Measurements from ENCODE around the gene HPGDS. TPM values are rescaled to one million over a fixed set of nuclear protein-coding genes. Genes with fewer than 3 reads are reported as not detected.
"Not testable (repeated sequence)": the region's sequence is repeated elsewhere in the genome, so short reads cannot be mapped to it uniquely, and the experiment has no call there.

Gene HPGDS
- total and polyA plus RNA-seq, 8 donors = 0.16 to 2.9 (median 0.54) TPM

DNA sequence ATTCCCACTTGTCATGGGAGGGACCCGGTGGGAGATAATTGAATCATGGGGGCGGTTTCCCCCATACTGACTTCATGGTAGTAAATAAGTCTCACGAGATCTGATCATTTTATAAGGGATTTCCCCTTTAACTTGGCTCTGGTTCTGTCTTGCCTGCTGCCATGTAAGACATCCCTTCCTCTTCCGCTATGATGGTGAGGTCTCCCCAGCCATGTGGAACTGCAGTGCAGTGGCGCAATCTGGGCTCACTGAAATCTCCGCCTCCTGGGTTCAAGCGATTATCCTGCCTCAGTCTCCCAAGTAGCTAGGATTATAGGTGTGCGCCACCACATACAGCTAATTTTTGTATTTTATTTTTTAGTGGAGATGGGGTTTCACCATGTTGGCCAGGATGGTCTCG lies 2.9 kb downstream of the HPGDS start:
- no peak for DNase-seq
- TF ChIP-seq, protein P1, sequence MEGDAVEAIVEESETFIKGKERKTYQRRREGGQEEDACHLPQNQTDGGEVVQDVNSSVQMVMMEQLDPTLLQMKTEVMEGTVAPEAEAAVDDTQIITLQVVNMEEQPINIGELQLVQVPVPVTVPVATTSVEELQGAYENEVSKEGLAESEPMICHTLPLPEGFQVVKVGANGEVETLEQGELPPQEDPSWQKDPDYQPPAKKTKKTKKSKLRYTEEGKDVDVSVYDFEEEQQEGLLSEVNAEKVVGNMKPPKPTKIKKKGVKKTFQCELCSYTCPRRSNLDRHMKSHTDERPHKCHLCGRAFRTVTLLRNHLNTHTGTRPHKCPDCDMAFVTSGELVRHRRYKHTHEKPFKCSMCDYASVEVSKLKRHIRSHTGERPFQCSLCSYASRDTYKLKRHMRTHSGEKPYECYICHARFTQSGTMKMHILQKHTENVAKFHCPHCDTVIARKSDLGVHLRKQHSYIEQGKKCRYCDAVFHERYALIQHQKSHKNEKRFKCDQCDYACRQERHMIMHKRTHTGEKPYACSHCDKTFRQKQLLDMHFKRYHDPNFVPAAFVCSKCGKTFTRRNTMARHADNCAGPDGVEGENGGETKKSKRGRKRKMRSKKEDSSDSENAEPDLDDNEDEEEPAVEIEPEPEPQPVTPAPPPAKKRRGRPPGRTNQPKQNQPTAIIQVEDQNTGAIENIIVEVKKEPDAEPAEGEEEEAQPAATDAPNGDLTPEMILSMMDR (IDR thresholded peaks at IDR 0.05) = no peak
- Histone ChIP-seq H3K4me3 (no peak overlapping the region), H3K27ac (no peak overlapping the region), H3K27me3 (no peaks in the 10 kb centered on the region), H3K9me3 (no peaks in the 10 kb centered on the region), H3K4me1 (no peaks in the 10 kb centered on the region), H3K36me3 (no peaks in the 10 kb centered on the region)
- FAIRE-seq = no peak
- 87 to 94% methylated on average over 9 of the region's 9 CpGs for WGBS, 2 donors
- intact Hi-C loops (cut with DNase I) = no loop called here
- peak in 2 of 4 donors; percentile 38 to 47 for ATAC-seq

GRCh38 chr4:94338681-94339351 lies 3.8 kb downstream of the HPGDS start:
- 77 to 84% methylated on average over 4 of the region's 4 CpGs for WGBS, 2 donors
- H3K9me3 ChIP-seq = no peaks in the 10 kb centered on the region
- no peaks in the 10 kb centered on the region for H3K4me1 ChIP-seq
- intact Hi-C loops (cut with DNase I) = no loop called here
- ATAC-seq (no peak), DNase-seq (no peak), FAIRE-seq (no peak)
- no peaks in the 10 kb centered on the region for H3K36me3 ChIP-seq
- TF ChIP-seq, protein P1 (IDR thresholded peaks at IDR 0.05) = no peak
- no peak overlapping the region for H3K27ac ChIP-seq
- no peak overlapping the region for H3K4me3 ChIP-seq
- H3K27me3 ChIP-seq = no peaks in the 10 kb centered on the region

GRCh38 chr4:94336791-94337190 lies 5.8 kb downstream of the HPGDS start:
- H3K36me3 ChIP-seq; H3K4me3 ChIP-seq; H3K4me1 ChIP-seq; H3K9me3 ChIP-seq; H3K27me3 ChIP-seq; DNase-seq; H3K27ac ChIP-seq; intact Hi-C loops (cut with DNase I); FAIRE-seq; ATAC-seq: not testable (repeated sequence)
- WGBS, 2 donors = 82 to 87% methylated on average over 5 of the region's 5 CpGs

- intact Hi-C loops (cut with DNase I) = no loop called here
- Histone ChIP-seq H3K27ac (no peak overlapping the region), H3K9me3 (no peaks in the 10 kb centered on the region), H3K36me3 (no peaks in the 10 kb centered on the region), H3K4me3 (no peak overlapping the region), H3K4me1 (no peaks in the 10 kb centered on the region), H3K27me3 (no peaks in the 10 kb centered on the region)
- ATAC-seq (no peak), DNase-seq (no peak), FAIRE-seq (no peak)
- WGBS, 2 donors = 78 to 80% methylated on average over 3 of the region's 3 CpGs
- TF ChIP-seq, protein P1 (IDR thresholded peaks at IDR 0.05) = no peak
These were observed 6.3 kb downstream of the HPGDS start for GRCh38 chr4:94336303-94336702.

- TF ChIP-seq, protein P1 (IDR thresholded peaks at IDR 0.05) = no peak
- peak in 3 of 4 donors; percentile 52 to 71 (median 71) for ATAC-seq
These were observed 7.7 kb downstream of the HPGDS start for GRCh38 chr4:94334962-94335361.

More at GRCh38 chr4:94334962-94335361, 7.7 kb downstream of the HPGDS start:
- no peaks in the 10 kb centered on the region for H3K4me1 ChIP-seq
- no peak overlapping the region for H3K4me3 ChIP-seq
- intact Hi-C loops (cut with DNase I) = no loop called here
- no peaks in the 10 kb centered on the region for H3K36me3 ChIP-seq
- no peak for FAIRE-seq
- 74 to 88% methylated on average over 3 of the region's 3 CpGs for WGBS, 2 donors
- DNase-seq = no peak
- no peaks in the 10 kb centered on the region for H3K9me3 ChIP-seq
- no peaks in the 10 kb centered on the region for H3K27me3 ChIP-seq
- H3K27ac ChIP-seq = no peak overlapping the region
